Activated CD8-positive, alpha-beta memory T cell treated with anti-CD3 and anti-CD28 coated beads, Interleukin-2, amount 50 U/mL, for 4 hours (primary cell): Measurements from ENCODE around the gene ST6GALNAC2.
A peak's percentile ranks its signal among the peaks of the same experiment; 100 is the strongest.

Experiments
- DNase-seq: peaks from one replicate; pipeline ENCODE4 v3.0.0-alpha.2; 2020

The ST6GALNAC2 gene

DNA sequence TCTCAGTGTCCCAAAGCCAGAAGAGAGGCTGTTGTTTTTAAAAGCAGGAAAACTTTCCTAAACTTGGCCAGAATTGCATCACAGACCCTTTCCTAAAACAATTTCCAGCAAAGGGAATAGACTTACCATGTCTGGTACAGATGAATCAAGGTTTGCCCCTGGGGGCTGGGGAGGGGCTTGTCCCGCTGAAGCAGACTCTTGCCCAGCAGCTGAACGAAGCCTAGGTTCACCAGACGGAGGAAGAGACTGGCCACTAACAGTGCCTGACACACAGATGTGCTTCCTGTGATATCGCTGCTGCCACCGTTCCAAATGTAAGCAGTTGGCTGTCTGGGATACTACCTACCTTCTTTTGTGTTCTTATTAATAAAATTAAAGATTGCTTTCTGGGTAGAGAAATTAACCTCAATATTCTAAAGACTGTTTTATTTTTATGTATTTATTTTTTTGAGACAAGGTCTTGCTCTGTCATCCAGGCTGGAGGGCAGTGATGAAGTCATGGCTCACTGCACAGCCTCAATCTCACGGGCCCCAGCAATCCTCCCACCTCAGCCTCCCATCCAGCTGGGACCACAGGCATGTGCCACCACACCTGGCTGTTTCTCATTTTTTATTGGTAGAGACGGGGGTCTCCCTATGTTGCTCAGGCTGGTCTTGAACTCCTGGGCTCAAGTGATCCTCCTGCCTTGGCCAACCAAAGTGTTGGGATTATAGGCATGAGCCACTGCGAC lies 32.3 kb downstream of the ST6GALNAC2 start:
- no peak for DNase-seq

DNA sequence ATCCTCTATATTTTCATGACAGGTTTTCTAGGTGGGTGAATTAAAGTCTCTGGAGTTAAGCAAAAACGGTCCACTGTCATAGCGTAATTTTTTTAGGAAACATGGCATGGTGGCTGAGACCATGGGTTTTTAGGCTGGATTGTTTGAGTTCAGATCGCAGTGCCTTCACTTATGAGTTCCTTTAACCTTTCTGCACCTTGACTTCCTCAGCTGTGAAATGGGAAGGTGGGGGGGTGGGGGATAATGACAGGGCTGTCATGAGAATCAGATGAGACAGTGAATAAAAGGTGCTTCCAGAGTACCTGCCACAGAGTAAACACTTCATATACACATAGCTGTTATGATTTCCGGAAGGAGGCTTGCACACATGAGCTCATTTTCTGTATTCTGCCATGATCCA lies 34.0 kb downstream of the ST6GALNAC2 start:
- DNase-seq, result no peak

- no peak for DNase-seq
These were observed 34.7 kb downstream of the ST6GALNAC2 start for GRCh38 chr17:76550712-76551615.

DNA sequence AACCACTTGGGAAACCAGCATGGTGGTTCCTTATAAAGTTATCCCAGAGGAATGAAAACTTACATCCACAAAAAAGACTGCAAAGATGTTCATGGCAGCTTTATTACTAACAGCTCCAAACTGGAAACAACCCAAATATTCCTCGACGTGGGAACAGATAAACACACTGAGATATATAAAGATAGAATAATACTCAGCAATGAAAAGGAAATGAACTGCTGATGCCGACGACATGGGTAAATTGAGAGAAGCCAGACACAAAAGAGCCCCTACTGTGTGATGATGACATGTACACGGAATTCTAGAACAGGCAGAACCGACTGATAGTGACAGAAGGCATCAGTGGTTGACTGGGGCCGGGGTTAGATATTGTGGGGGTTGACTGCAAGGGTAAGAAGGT lies 36.1 kb downstream of the ST6GALNAC2 start:
- DNase-seq, result no peak

- DNase-seq, result no peak
These were observed 36.5 kb downstream of the ST6GALNAC2 start for GRCh38 chr17:76549215-76549518.

GRCh38 chr17:76548378-76549214 lies 37.1 kb downstream of the ST6GALNAC2 start:
- DNase-seq, result no peak

DNA sequence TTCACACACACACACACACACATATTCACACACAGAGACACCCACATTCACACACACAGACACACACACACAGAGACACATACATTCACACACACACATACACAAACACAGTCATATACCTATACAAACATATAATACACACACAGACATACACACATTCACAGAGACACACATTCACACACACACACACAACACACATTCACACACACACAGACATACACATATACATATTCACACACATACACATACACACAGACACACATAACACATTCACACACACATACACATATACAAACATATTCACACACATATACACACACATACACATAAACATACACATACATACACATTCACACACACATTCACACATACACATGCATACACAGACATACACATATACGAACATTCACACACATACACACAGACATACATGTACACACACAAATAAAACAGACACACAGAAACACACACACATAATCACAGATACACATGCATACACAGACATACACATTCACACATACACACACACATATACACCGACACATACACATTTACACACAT lies 37.9 kb downstream of the ST6GALNAC2 start:
- DNase-seq, result no peak

- DNase-seq, result peak; percentile 68
These were observed 38.4 kb downstream of the ST6GALNAC2 start for GRCh38 chr17:76547183-76547641.

DNA sequence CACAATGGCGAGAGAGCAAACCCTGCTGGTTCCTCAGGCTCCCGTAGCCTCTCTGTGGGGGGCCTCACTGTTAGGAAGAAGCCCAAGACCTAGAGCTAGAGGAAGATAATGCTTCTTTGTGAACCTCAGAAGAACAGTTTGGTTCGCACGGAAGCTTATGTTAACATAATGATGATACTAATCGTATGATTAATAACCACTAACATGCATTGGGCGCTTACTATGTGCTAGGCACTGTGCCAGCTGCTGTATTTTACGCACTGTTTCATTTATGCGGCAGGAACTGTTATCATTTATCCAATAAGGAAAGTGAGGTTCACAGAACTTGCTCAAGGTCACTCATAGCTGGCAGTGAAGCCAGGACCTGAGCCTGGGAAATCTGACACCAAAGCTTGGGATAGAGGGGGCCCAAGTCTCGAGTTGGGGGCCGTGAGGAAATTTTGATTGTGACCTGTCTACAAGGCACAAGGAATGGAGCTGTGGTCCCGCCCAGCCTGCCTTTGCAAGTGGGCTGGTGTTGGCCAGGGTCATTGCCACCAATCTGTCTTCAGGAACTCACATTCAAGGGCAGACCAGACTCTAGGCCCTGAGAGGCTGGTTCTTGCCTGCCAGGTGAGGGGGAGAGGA lies 39.0 kb downstream of the ST6GALNAC2 start:
- no peak for DNase-seq

DNA sequence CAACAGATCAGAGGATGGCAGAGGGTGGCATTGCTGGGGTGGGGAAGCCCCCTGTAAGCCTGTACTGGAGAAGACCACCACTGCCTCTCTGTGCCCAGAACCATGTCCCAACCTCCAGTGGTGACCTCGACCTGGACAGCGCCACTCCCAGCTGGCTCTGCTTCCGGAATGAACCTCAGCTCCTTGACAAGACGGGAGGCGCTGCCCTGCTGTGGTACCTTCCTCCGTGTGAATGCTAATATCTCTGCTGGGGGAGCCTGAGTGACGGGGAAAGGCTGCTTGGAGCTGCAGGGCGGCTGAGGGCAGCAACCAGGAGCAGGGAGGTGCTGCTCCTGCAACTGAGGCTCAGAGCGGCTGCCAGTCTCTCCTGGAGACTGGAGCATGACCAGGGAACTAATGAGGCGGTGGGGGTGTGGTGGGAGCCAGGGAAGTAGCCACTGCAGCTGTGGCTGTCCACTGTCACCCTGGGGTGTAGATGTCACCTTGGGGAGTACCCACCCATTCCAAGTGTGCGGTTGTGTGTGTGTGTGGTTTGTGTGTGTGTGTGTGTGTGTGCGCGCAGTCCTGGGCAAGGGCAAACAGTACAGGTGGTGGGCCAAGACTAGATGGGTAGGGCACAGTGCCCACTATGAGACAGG lies 39.6 kb downstream of the ST6GALNAC2 start:
- no peak for DNase-seq

GRCh38 chr17:76544546-76545365 lies 40.9 kb downstream of the ST6GALNAC2 start:
- DNase-seq, result no peak

DNA sequence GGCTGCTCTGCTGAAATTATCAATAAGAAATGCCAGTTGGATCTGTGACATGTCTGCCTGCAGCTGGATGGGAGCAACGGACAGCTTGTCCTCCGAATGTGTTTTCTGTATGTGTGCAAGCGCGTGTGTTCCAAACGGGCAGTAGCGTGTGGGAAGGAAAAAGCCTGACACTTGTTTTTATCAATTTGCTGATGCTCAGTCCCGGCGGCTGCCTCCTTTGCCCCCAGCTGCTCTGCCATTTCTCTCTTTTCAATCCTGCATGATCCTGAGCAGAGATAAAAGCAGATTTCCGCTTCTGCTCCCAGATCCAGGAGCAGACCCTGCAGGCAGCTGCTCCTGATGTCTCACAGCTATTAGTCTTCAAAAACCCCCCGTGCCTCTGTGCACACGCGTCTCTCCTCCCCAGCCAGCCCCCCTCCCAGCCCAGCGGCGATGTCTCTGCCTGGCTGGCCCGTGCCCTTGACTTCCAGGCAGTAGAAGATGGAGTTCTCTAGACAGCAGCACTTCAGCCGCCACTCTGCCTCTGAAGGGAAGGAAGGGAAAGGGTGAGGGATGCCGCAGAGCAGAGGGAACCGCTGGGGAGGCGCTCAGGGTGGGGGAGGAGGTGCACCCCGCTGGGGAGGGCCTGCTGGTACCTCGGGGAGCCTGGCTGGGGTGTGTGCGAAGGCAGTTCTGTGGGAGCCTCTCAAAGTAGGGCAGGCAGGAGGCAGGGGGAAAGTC lies 41.7 kb downstream of the ST6GALNAC2 start:
- no peak for DNase-seq

GRCh38 chr17:76543482-76543825 lies 42.2 kb downstream of the ST6GALNAC2 start:
- no peak for DNase-seq

- DNase-seq, result no peak
These were observed 42.7 kb downstream of the ST6GALNAC2 start for GRCh38 chr17:76542984-76543383.

GRCh38 chr17:76542566-76542971 lies 43.1 kb downstream of the ST6GALNAC2 start:
- DNase-seq, result no peak

- no peak for DNase-seq
These were observed 43.8 kb downstream of the ST6GALNAC2 start for GRCh38 chr17:76541739-76542454.

DNA sequence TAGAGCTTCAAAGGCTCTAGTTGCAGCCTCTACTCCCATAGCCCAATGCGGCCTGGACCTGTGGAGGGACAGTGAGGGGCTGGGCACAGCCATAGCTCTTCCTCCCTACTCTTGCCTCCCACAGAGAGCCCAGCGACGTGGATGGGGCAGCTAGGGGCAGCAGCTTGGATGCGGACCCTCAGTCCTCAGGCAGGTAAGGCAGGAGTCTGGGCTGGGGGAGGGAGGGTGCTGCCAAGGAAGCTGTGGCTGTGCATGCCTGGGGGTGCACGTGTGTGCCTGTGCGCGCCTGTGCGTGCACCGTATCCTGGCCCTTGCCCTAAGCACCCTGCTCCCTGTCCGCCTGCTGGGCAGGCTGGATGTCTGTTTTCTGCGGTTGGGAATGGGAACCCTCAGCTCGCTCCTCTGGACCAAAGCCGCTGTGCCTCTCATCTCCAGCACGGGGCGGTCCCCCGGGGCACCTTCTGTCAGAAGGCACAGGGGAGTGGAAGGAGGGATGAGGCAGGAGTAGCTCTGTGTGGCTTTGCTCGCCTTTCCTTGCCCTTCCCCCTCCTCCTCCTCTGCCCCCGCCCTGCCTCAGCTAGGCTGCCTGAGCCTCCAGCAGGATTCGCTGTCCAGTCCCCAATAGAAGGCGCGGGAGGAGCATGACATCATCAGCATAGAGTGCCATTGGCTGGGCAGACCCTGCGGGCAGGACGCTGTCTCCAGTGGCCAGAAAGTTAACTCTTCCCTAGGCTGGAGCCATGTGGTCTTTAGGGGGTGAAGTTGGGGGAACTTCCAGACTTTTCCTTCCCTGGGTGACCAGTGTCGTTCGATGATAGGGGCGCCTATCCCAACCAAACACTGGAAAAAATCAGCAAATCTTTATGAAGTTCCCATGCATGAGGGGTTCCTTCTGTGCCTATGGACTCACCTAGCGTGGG lies 45.0 kb downstream of the ST6GALNAC2 start:
- DNase-seq, result no peak

GRCh38 chr17:76539631-76540271 lies 45.9 kb downstream of the ST6GALNAC2 start, which contains the start of gene PRCD:
Gene PRCD (plus strand): TSS chr17:76540044. CDS start chr17:76540142, 98 bp downstream.
- DNase-seq, result no peak
